ENCODE data around the gene CDH23.

Gene CDH23

DNA sequence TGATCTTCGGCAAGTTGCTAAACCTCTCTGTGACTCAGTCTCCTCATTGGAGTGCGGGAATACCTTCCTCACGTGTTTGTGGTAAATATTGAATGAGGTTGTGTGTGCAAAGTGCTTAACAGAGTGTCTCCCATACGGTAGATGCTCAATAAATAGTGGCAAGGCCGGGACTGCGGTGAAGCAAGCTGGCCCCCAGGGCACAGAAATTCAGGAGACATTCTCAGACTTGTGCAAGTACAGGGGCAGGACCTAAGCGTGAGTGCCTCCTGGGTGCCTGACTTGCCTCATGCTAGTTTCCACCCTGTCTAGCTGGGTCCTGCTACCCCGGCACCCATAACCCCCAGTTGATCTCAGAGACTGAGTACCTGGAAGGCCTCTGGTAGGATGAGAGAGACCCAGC is 97.8 kb downstream of the CDH23 start:
- DNase-seq: no peak

GRCh38 chr10:71494980-71495381 is 98.3 kb downstream of the CDH23 start:
- DNase-seq: no peak

DNA sequence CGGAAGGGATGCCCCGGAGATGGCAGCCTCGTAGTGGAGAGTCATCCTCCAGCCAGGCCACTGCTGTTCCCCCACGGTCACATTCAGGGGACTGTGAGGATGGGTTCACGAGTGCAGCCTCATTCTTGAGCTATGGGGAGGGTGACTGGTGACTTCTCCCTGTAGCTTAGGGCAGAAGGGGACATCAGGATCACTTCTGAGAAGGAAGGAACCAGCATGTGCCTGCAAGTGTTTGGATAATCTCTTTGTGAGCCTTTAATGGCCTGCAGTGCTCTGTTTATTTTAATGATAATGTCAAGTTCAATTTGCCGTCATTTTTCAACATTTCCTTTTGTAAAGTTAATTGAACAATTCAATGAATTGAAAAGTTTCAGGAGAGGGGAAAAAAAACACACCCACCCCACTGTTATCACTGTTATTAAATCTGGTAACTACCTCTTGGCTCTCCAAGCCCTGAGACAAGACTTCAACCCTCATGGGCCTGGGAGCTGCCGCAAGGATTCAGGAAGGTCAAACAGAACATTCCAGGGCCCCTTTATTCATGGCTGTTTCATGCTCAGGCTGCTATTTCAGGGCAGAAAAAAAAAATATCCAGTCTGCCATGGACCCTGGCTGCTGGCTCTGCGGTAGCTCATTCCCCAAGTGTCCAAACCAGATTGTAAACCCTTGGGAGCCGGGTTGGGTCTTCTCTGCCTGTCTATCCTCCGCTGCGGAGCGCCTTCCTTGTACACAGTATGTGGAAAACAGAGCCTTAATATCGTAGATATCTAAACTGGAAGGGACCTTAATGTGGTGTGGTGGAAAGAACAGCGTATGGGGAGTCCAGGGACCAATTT is 100.4 kb downstream of the CDH23 start:
- DNase-seq: no peak

DNA sequence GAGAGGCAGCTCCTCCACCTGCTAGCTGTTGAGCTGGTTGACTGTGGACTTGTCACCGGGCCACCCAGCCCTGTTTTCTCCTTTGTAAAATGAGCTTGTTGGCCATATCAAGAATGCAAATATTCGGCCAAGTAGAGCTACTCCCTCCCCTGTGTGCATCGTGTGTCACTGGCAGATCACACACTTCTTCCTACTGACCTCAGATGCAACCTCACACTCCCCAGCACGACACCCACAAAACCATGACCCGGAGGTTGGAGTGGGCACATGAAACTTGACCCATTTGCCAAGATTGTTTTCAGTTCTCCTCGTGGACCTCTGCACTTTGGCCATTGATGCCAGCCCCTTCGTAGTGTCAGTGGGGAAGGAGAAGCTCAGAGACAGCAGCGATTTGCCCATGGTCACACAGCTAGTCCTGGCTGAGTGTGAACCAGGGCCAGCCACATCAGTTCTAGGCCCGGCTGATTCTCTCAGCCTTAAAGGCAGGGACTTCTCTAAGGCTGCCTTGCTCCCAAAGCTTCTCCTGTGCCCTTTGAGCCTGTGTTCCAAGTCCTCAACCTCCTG is 101.1 kb downstream of the CDH23 start:
- no peak for DNase-seq

- no peak for DNase-seq
Measured at GRCh38 chr10:71501402-71501801, 104.7 kb downstream of the CDH23 start.

- DNase-seq: no peak
Measured at GRCh38 chr10:71502190-71502589, 105.5 kb downstream of the CDH23 start.

DNA sequence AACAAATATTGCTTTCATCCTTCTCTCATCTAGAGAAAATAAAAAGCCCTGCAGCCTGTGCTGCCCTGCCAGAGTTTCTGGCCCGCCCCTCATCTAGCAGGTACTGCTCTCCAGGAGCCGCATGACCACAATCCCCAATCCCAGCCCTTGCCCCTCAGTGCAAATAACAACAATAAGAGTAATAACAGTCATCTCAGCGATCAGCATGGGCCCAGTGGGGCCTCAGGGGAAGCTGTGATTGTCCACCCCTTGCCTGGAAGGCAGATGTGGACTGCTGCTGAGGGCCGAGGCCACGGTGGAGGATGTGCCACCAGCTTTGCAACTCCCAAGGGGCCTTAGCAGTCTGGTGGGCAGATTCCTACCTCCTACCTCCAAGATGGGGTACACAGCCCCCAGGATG is 106.1 kb downstream of the CDH23 start:
- no peak for DNase-seq

GRCh38 chr10:71504168-71504567 is 107.4 kb downstream of the CDH23 start:
- no peak for DNase-seq

DNA sequence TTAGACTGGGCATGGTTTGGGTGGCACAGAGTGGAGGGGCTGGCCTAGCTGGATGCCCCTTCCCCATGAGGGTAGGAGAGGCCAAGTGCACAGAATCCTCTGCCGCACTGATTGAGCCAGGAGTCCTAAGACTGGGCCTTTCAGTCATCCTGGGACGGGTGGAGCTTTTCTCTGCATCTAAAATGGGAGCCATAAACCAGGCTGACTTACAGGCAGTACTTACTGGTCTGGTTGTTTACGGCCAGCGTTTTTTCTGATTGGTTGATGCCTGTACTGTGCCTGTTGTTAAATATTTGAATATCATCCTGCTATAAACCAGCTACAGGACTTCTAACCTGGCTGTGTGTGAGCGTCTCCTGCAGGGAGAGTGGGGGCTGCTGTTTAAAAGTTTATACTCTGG is 107.8 kb downstream of the CDH23 start:
- no peak for DNase-seq

GRCh38 chr10:71505862-71506261 is 109.1 kb downstream of the CDH23 start:
- DNase-seq: no peak

GRCh38 chr10:71509444-71509843 is 112.7 kb downstream of the CDH23 start:
- no peak for DNase-seq

GRCh38 chr10:71511206-71511605 is 114.5 kb downstream of the CDH23 start:
- no peak for DNase-seq

- no peak for DNase-seq
Measured at GRCh38 chr10:71512312-71512711, 115.6 kb downstream of the CDH23 start.

DNA sequence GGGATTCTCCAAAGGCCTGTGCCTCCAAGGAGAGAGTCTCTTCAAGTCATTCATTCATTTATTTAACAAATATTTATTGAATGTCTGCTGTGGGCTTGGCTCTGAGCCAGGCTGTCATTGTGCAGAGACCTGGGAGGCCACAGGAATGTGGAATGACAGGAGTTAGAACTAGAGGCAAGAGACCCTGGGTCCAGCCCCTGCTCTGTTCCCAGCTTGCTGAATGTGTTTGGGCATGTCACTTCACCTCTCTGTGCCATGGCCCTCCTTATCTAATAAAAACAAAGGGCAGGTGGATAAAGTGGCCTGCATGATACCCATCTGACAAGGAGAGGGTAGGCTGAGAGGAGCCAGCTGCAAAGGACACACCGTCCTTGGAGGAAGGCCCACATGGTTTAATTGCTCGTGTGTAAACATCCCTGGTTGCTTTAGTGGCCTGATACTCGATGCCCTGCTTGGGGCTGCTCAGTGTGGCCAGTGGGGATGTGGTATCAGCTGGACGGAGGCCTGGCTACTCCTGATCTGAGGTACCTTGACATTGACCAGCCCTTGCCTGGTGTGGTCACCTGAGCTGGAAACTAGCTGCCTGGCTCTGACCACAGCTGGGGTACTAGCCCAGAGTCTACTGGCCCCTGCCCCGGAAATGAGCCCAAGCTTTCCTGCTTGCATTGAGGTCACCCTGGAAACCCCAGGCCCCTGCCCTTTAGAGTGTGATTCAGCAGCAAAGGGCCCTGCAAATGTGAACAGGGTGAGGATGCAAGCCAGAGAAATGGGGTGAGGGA is 116.2 kb downstream of the CDH23 start:
- DNase-seq: peak in 1 of 2 experiments; percentile 17

- no peak for DNase-seq
Measured at GRCh38 chr10:71513540-71513853, 116.8 kb downstream of the CDH23 start.

GRCh38 chr10:71513936-71514335 is 117.2 kb downstream of the CDH23 start:
- no peak for DNase-seq

DNA sequence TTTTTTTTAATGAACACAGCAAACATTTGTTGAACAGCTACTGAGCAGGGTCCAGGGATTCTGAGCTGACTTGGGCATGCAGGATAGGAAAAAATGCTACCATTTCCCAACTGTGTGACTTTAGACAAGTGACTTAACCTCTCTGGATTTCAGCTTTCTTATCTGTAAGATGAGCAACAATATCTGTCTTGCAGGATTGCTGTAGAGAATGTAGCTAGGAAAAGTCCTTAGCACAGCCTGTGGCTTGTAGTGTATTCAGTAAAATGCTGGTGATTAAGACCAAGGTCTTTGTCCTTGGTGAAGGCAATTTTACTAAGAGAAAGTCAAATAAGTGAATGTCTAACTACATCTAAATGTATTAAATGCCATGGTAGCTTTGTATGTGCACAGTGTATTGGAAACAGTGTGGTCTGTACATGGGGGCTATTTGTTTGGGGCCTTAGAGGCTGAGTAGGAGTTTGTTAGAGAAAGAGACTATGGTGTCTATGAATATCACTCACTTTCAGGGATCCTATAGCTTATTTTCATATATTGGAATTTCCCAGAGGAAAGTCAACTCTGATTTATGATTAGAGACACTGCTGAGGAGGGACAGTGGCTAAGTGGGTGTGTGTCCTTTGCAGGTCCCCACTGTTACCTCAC is 118.9 kb downstream of the CDH23 start:
- DNase-seq: no peak

GRCh38 chr10:71516890-71517289 is 120.2 kb downstream of the CDH23 start:
- no peak for DNase-seq

GRCh38 chr10:71517298-71518169 is 120.8 kb downstream of the CDH23 start:
- DNase-seq: no peak

DNA sequence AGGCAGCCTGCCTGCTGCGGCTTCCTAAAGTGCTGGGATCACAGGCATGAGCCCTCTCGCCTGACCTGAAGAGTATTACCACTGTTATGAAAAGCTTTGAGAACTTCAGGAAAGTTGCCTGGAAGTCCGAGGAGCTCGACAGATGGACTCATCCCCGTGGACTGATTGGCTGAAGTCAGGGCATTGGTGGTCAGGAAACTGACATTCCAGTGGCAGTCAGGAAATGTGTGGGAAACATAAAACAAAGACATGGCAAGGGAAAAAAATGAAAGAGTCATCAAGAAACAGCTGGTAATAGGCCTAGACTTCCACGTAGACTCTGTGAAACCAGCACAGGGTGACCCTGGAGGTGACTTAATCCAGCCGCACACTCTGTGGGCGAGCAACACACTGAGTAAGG is 123.3 kb downstream of the CDH23 start:
- no peak for DNase-seq

- no peak for DNase-seq
Measured at GRCh38 chr10:71521504-71522441, 125.1 kb downstream of the CDH23 start.
